ENCODE data around the gene KIAA0319L.

DNA sequence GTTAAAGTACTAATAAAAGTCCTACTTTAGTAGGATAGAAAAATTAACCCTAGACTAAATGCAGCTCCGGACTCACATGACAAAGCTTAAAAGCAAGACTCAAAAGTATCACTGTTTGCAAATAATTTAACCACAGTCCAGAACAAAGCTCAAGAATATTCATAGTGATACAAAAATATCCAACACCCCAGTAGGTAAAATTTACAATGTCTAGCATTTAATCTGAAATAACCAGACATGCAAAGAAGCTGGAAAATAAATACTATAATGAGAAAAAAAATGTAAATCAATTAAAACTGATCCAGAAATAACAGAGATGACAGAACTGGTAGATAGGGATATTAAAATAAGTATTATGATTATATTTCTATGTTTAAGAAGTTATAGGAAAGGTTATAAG, 67.0 kb downstream of the KIAA0319L start:
- TF ChIP-seq EZH2 (IDR thresholded peaks at IDR 0.05; ENCODE audit: borderline replicate concordance, insufficient read depth, low read length, poor library complexity, severe bottlenecking) (no peak), POLR2AphosphoS5 (IDR thresholded peaks at IDR 0.05) (no peak), CTCF (IDR thresholded peaks at IDR 0.05; ENCODE audit: poor library complexity, severe bottlenecking) (no peak), SMC3 (conservative IDR thresholded peaks at IDR 0.05; ENCODE audit: poor library complexity) (no peak), TAF1 (IDR thresholded peaks at IDR 0.05; ENCODE audit: low read depth) (no peak), EP300 (conservative IDR thresholded peaks at IDR 0.05; ENCODE audit: poor library complexity, severe bottlenecking) (no peak), MXI1 (conservative IDR thresholded peaks at IDR 0.05; ENCODE audit: poor library complexity, severe bottlenecking) (no peak), RAD21 (conservative IDR thresholded peaks at IDR 0.05) (no peak)
- TF ChIP-seq, protein P1, sequence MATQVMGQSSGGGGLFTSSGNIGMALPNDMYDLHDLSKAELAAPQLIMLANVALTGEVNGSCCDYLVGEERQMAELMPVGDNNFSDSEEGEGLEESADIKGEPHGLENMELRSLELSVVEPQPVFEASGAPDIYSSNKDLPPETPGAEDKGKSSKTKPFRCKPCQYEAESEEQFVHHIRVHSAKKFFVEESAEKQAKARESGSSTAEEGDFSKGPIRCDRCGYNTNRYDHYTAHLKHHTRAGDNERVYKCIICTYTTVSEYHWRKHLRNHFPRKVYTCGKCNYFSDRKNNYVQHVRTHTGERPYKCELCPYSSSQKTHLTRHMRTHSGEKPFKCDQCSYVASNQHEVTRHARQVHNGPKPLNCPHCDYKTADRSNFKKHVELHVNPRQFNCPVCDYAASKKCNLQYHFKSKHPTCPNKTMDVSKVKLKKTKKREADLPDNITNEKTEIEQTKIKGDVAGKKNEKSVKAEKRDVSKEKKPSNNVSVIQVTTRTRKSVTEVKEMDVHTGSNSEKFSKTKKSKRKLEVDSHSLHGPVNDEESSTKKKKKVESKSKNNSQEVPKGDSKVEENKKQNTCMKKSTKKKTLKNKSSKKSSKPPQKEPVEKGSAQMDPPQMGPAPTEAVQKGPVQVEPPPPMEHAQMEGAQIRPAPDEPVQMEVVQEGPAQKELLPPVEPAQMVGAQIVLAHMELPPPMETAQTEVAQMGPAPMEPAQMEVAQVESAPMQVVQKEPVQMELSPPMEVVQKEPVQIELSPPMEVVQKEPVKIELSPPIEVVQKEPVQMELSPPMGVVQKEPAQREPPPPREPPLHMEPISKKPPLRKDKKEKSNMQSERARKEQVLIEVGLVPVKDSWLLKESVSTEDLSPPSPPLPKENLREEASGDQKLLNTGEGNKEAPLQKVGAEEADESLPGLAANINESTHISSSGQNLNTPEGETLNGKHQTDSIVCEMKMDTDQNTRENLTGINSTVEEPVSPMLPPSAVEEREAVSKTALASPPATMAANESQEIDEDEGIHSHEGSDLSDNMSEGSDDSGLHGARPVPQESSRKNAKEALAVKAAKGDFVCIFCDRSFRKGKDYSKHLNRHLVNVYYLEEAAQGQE (IDR thresholded peaks at IDR 0.05; ENCODE audit: borderline replicate concordance): no peak
